Nasal cavity respiratory epithelium epithelial cell of viscerocranial mucosa (primary cell): ENCODE data around the gene MCM8. TPM values are rescaled to one million over a fixed set of nuclear protein-coding genes. Genes with fewer than 3 reads are reported as not detected.

Experiments
- total RNA-seq: library from RNA; depleted of rRNA; stranded (reverse); fragments of >200 nt; gene quantifications from 2 replicates; pipeline ENCODE4 v1.2.3, GENCODE V29; 2014

MCM8 gene
- 3.4 and 4.1 TPM in 2 replicates for total RNA-seq

DNA sequence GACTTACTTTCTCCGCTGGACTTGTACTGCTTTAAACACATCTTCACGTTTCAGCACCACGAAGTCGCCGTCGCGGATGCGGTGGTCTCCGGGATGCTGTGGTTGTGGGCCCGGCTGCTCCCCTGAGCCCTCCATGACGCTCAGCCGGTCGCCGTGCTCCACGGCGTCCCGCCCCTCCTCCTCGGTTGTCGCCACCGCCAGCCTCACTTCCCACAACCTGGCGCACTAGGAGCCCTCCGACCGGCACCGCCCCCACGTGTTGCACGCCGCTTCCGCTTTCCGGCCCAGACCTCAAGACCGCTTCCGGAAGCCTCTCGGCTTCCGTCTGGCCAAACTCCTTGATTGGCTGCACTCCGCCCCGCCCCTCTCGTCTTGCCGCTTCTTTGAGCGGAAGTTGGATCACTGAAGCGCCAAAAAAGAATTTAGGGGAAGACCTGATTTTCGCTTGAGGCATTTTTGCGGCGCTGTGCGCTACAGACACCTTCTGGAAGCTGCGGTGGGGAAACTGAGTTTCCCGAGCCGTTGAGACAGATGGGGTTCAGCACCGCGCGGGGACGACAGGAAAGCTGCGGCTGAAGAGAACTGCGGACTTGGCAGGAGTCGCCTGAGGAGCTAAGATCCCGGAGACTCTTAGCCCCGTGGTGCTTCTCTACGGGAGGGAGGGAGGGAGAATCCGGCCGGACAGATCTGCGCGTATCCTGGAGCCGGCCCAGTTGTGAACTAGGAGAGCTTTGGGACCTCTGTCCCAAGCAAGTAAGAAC lies at the start of gene MCM8, which contains the start of gene TRMT6:
MCM8 (plus strand) TSS at position 382 of the 761 bp plus-strand sequence. CDS start 1,364 bp downstream, outside the sequence.
TRMT6 (minus strand) TSS at position 263 of the 761 bp plus-strand sequence; CDS start at position 135, 128 bp downstream.

Other genes starting within 250 kb of the MCM8 start
- gene SHLD1, start 200.3 kb upstream of the MCM8 start, total RNA-seq = 2.3 and 4.1 TPM in 2 replicates
- gene CHGB, start 39.1 kb upstream of the MCM8 start, total RNA-seq = 0.07 and 0.34 TPM in 2 replicates
- gene TRMT6, start 119 bp upstream of the MCM8 start, total RNA-seq = 19.6 and 21.5 TPM in 2 replicates
- 39.2 and 48.2 TPM in 2 replicates for gene CRLS1, start 55.5 kb downstream of the MCM8 start, total RNA-seq
- gene LRRN4, start 103.4 kb downstream of the MCM8 start, total RNA-seq = 0.07 TPM in 1 of 2 replicates, not detected in the other
- 53.0 and 80.4 TPM in 2 replicates for gene FERMT1, start 172.4 kb downstream of the MCM8 start, total RNA-seq